HT1080 (cell line): ENCODE results near the gene BTBD9. TPM values are rescaled to one million over a fixed set of nuclear protein-coding genes. Genes with fewer than 3 reads are reported as not detected.
"Not testable (repeated sequence)": the region's sequence is repeated elsewhere in the genome, so short reads cannot be mapped to it uniquely, and the experiment has no call there.

Experiments
- DNase-seq: peaks from one replicate; pipeline ENCODE4 v3.0.0-alpha.2; 2015; ENCODE audit warnings: low read depth
- total RNA-seq: library from RNA; depleted of rRNA; stranded (reverse); fragments of >200 nt; shearing (Covaris generic); gene quantifications from 2 replicates; pipeline ENCODE4 v1.2.3, GENCODE V29; 2014

Gene BTBD9
- total RNA-seq, 1 experiment from 2014 or later, result 5.5 TPM

DNA sequence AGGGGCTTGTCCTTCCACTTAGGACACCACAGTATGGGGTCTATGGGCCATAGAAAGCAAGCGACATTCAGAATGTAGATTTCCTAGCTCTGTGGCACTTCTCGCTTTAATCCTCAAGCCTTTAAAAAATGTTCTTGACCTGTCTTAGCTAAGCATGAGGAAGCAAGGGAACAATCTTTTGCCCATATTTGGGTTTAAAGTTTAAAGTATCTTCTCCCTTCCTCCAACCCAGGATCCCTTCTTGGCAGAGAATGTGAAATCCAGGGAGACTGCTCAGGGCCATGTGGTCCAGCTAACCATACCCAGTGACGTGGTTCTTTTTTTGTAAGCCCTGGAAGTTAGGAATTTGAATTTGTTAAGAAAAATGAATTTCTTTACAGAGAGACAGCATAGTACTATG, 289.9 kb downstream of the BTBD9 start:
- no peak for DNase-seq

DNA sequence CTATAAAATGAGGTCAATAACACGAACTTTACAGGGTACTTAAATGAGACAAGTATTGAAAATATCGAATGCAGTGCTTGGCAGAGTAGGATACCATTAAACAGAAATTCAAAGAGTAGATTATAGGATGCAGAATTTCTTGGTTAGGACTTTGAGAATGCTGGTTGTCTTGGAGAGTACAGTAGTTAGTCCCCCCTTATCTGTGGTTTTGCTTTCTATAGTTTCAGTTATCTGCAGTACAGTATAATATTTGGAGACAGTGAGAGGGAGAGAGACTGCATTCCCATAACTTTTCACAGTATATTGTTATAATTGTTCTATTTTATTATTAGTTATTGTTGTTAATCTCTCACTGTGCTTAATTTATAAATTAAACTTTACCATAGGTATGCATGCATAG, 290.5 kb downstream of the BTBD9 start:
- DNase-seq, result no peak

DNA sequence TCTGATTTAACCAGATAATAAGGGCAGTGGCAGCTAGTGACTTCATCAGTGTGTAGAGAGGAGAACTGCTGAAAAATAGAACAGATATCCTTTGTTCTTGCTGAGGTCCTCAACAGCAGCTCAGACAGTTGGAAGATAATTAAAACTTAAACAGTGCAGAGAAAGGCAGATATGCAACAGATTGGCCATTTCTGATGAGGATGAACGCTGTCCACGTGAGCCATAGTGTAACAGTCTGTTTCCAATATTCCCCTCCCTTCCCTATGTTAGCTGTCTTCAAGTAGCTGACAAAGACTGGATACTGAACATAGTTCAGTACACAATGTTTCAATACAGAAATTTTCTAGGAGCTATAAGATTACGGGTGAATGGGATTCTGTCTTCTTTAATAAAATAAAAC, 291.4 kb downstream of the BTBD9 start:
- no peak for DNase-seq

DNA sequence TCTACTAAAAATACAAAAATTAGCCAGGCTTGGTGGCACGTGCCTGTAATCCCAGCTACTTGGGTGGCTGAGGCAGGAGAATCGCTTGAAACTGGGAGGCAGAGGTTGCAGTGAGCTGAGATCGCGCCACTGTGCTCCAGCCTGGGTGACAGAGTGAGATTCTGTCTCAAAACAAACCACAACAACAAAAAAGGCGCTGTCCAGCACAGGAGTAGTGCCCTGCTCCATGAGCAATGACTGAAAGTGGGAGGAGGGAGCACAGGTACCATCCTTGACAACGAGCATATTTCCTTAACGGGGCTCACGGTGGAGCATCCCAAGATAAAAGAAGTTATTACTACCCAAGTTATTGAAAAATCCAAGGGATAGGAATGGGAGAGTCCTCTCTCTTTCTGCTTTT, 291.9 kb downstream of the BTBD9 start:
- not testable (repeated sequence) for DNase-seq

DNA sequence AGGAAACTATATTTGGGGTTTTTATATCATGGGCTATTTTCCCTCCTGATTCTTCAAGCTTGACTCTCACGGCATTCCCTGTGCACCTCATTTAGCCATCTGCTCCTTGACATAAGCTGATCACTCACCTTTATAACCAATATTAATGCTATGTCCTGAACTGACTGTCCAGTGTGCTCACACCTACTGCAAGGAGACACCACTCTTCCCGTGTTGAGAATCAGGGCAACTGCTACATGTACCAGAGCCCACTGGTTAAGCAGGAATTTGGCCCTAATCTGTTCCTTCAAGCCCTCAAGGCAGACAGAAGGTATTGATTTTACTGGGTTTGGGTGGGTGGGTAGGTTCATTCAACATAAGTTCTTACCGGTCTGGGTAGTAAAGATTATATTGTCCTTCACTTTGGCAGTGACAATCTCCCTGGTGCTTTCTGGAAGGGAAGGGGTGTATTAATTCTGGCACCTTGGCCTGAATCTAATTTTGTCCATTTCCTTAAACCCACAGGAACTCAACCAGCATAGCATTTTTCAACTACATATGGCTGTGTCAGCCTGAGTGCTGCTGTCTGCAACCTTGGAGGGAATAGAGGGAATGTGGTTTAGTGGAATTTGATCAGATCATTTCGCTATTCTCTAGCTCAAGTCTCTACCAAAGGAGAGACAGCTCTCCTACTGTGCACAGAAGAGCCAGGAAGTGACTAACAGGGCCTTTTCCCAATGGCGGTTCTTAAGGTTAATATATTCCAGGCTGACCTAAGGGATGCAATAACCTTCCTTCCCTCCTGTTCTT, 293.2 kb downstream of the BTBD9 start:
- DNase-seq, result peak; percentile 95

DNA sequence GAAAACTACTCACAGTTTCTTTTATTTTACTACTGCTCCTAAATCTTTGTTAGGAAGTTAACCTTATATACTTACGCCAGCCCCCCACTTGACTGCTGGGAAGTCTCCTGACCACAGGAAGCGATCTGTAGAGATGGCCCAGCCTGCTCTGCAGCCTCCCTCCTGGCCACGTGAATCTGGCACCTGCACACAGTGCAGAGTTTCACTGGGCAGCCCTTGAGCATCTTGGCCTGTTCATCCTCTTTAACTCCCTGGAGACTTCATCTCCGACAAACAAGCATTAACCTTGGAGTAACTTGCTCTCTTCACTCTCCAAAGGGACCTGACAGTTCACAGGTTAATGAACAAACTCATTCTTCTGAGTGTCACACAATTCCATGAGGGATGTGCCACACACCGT, 294.1 kb downstream of the BTBD9 start:
- no peak for DNase-seq

DNA sequence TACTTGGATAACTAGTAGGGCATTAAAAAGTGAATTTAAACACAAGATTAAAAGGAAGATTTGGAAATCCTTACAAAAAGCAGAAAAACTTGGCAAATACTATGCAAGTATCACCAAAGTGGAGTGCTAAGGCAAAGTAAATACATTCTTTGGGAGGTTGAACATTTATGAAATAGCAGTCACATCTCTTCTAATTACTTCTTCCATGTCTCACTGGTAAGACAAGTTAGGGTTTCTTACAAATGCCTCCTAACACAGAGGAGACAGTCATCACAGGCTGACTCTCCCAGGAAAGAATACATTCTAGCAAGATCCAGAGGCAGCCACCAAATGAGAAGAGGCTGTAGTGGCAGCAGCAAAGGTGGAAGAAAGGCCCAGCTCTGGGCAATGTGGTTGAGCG, 298.2 kb downstream of the BTBD9 start:
- no peak for DNase-seq

DNA sequence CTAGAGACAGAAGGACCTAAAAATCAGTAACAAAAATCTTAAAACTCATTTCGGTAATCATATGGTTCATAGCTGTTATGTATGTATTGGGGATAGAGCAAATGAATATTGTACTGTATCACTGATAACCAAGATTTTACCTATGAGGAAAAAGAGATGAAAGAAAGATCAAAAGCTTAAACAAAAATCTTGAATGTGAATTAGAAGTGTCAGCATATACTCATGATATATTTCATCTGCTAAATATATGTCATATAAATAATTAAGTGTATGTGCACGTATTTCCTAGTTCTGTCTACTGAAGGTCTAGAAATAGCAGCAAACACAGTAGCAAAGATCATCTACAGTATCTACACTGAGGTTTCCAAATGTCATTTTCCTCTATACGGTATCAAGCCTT, 299.8 kb downstream of the BTBD9 start:
- no peak for DNase-seq

DNA sequence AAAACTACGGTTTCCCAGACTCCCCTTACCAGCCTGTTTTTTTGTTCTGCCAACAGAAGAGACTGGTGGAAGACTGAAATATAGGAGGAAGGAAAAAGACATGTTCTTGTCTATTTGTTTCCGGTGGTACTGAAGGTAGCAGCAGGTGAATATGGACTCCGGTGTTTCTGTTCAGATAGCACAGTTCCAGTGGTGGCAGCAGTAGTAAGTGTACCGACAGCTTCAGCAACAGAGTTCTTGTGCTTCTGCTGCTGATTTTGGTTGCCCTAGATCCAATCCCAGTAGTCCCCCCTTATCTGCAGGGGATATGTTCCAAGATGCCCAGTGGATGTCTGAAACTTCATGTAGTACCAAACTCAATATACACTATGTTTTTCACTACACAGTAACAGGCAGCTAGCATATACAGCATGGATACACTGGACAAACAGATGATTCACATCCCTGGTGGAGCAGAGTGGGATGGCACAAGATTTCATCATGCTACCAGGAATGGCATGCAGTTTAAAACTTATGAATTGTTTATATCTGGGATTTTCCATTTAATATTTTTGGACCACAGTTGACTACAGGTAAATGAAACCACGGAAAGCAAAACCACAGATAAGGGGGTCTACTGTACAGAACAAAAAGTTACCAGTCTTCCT, 301.8 kb downstream of the BTBD9 start:
- DNase-seq, result peak; percentile 45

DNA sequence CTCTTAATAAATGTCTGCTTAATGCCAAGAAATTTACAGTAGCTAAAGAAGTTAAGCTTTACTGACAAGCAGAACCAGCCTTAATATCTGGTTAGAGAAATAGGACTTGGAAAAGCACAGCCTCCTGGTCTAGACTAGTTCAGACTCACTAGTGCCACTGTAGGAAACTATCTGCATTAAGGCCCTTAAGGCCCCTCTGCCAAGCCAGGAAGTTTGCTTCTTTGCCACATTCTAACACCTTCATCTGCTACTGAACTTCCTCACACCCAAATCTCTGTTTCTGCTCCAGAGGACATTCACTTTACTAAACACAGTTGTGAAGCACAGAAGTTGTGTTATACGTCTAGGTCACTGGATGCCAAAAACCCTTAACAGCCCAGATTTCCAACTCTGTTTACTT, 302.8 kb downstream of the BTBD9 start:
- DNase-seq, result no peak

DNA sequence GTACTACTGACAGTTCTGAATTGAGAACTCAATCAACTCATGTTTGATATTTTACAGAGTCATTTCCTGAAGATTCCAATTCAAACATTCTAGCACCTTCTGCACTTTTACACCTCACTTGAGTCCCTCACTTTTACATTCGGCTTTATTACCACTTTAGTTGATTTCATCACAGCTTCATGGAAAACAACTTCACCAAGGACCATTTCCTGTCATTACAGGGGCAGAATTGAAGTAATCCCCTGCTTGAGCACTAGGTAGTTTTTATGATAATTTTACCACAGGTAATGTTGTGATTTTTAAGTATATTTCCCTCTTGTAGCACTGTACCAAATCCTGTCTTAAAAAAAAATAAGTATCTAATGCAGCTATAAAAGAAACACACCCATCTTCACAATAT, 312.9 kb downstream of the BTBD9 start:
- no peak for DNase-seq

DNA sequence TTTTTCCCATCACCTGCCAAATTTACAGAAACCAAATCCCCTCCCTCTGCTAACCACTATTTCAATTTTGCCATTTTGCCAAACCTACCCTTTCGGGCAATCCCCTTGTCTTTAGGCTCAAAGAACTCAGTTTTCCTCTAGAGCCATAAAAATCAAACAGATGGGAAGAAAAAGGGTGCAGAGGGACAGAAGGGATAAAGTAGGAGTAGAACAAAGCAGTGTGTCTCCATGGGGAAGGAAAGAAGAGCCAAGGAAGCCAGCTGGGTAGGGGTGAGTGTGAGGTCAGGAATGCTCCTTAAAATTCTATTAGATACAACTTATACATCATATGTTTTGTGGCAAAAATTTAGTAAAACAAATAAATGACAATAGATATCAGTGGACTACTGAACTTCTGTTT, 316.5 kb downstream of the BTBD9 start:
- no peak for DNase-seq

DNA sequence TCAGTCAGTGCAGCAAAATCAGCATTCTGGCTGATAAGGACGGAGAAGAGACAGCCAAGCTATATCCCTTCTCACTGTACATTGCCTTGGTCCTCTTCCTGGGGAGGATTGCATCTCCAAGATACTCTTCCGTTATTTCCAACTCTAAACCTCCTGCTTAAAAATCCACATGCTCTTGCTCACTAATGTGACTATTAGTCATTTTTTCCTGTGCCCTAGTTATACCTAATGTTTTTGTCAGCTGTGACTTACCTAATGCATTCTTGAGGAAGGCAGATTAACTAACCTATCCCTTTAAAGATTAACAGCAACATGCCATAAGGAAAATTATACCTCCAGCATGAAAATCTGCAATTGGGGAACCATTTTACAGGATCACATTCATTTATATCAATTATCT, 317.6 kb downstream of the BTBD9 start:
- no peak for DNase-seq

DNA sequence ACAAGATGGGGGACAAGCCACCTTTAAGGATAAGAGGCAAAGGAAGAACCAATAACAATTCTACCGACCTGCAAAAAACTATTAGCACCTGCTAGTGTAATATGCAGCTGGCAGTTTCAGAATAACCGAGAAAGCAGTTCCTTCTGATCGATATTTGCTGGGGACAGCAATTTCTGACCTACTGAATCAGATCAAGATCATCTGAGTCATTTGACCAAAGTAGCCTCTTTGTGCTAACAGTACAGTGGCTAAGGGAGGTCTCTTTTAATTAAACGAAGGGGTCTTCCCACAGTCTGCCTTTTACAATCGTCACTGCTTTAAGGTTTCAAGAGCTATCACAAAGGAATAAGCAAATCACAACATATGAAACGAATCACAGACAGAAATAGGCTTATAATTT, 318.9 kb downstream of the BTBD9 start:
- DNase-seq, result no peak

DNA sequence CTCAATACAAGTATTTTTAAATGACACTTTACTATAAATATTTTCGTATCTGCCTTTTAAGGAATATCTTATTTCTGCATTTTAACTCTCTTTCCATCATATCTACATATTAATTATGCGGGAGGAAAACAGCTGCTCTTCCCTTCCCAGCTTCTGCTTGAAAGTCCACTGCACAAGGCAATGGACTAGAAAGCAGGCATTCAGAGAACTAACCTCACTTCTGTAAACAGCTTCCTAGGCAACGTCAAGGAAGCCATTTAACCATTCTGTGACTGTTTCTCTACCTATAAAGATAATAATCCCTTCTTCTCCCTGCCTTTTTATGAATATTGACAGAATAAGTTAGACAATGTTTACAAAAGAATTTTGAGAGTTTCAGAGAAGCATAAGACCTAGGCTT, 319.4 kb downstream of the BTBD9 start:
- DNase-seq, result no peak

DNA sequence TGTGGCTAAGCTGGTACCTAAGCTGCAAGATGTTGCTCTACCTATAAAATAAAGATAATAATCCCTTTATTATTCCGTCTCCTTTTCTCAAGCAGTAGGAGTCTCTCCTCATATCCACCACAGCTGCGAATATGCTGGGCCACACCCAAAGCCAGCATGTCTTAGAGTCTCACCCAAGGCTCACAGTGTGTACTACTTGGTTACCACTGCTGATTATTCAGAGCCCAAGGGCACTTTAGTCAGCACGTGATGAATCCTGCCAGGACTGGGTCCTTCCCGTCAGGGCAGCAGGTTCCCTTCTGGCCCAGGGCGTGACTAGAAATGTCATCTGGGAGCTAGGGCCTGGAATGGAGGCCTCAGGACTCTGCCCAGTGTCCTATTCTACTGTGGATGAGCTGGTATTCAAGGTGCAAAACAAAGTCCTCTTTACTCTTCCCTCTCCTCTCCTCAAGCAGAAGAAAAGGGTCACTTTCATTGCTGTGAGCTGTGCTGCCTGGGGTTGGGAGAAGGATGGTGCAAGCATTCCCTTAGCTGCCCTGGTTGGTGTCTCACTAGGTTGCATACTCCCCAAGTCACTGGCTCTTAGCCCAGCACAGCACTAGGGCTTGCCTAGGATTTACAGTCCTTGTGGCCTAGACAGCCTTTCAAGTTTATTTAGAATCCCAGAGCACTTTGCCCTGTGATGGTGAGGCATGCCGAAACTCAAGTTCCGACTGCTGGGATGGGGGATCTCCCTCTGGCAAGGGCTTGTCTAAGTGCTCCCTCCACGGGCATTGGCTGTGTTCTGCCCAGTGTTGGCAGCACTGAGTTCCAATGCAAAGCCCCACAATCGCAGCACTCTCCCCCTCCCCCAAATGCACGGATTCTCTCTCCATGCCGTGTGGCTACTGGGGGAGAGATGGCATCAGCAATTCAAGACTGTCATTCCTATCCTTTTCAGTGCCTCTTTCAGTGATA, 320.2 kb downstream of the BTBD9 start:
- no peak for DNase-seq

DNA sequence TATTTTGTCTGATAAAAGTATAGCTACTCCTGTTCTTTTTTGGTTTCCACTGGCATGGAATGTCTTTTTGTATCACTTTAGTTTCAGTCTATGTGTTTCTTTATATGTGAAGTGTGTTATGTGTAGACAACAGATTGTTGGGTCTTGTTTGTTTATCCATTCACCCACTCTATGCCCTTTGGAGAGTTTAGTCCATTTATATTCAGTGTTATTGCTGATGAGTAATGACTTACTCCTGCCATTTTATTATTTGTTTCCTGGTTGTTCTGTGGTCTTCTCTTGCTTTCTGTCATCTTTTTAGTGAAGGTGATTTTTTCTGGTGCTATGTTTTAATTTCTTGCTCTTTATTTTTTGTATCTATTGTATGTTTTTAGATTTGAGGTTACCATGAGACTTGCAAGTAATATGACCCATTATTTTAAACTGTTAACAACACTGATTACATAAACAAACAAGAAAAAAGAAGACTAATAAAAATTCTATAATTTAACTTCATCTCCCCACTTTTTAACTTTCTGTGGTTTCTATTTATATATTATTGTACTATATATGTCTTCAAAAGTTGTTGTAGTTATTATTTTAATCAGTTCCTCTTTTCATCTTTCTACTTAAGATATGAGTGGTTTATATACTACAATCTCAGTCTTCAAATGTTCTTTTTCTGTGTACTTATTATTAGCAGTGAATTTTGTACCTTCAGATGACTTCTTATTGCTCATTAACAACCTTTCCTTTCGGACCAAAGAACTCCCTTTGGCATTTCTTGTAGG, 323.4 kb downstream of the BTBD9 start:
- DNase-seq, result no peak

DNA sequence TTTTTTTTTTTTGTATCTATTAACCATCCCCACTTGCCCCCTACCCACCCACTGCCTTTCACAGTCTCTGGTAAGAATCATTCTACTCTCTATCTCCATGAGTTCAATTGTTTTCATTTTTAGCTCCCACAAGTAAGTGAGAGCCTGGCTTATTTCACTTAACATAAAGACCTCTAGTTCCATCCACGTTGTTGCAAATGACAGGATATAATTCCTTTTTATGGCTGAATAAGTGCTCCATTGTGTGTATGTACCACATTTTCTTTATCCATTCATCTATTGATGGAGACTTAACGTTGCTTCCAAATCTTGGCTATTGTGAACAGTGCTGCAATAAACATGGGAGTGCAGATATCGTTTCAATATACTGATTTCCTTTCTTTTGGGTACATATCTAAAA, 328.5 kb downstream of the BTBD9 start:
- no peak for DNase-seq

DNA sequence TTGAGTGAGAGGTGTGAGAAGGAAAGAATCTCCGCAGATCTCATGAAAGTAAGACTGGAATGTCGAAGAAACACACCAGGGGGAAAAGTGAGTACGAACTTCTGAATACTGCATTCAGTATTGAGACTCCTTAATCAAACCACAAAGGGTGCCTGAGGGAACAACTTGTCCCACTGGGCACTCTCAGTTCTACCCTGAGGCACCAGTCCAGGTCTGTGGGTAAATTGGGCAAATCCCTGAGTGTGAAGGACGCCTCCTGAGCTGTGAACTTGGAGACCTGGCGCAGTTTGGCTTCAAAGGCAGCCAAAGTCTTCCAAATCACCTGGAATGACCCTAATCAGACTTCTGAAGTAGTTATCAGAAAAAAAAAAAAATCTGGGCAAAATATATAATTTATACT, 329.7 kb downstream of the BTBD9 start:
- no peak for DNase-seq

DNA sequence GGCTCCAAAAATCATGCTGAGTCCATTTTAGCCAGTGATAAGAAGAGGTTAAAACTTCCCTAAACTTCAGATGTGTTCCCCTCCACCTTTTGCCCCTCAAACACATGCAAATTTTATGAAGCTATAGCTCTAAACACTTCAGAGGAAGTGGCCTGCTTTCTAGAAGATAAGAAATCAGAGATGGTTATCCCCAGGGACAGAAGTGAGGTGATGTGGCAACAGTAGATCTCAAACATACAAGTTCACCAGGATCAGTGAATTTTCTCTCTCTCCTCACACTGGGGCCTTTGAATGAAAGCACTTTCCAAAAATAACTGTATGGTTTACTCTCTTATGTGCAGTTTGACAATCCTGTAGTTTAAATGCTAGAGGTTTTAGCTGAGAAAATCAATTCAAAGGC, 332.0 kb downstream of the BTBD9 start:
- no peak for DNase-seq

DNA sequence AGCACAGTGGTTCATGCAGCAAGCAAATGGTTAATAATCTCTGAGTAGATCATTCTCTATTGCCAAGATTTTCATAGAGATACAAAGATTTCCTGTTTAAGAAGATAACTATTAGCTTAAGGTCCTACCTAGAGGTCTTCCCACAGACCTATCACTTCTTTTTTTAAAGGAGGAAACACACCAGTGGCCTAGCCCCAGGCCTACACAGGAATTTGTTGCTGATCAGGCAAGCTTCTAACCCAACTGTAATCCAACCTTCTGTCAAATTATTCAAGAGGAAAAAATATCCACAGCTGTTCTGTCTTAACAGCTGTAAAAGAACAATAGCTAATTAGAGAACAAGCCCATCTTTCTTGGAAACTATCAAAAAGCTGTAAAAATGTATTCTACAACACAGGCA, 332.8 kb downstream of the BTBD9 start:
- no peak for DNase-seq
